SIG-M5 (cell line): Measurements from ENCODE around the gene SPSB4.

Source experiments
- DNase-seq: peaks from one replicate; lab custom pipeline; 2025; lab: John Stamatoyannopoulos, UW

Gene SPSB4

DNA sequence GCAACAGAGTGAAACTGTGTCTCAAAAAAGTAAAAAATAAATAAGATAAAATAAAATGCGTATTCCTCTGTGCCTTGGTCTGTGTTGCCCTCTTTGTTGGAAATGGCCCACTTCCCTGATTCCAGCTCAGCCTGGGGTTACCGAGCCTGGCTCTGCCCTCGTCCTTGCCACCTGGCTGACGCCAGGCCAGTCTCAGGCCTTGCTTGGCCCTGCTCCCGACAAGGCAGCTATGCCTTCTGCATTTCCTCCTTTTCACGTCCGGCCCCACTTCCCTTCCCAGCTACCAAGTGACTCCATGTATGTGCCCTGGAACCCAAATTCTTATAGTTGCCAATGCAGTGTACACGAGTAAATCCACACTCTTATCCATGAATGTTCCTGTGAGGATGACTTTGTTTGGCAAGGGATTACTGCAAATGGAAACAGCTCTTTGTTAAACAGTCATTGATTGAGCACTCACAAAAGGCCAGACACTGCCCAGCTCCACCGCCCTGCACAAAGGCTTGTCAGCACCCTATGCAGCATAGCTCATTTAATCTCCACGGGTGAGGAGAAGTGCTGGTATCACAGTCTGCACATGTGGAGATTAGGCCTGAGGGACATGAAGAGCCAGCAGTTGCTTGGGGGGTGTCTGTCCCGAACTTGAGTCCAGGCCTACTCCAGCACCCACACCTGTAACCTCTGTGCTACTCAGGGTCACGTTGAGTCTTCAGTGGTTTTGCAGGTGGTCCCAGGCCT is 25.1 kb downstream of the SPSB4 start:
- DNase-seq = no peak

DNA sequence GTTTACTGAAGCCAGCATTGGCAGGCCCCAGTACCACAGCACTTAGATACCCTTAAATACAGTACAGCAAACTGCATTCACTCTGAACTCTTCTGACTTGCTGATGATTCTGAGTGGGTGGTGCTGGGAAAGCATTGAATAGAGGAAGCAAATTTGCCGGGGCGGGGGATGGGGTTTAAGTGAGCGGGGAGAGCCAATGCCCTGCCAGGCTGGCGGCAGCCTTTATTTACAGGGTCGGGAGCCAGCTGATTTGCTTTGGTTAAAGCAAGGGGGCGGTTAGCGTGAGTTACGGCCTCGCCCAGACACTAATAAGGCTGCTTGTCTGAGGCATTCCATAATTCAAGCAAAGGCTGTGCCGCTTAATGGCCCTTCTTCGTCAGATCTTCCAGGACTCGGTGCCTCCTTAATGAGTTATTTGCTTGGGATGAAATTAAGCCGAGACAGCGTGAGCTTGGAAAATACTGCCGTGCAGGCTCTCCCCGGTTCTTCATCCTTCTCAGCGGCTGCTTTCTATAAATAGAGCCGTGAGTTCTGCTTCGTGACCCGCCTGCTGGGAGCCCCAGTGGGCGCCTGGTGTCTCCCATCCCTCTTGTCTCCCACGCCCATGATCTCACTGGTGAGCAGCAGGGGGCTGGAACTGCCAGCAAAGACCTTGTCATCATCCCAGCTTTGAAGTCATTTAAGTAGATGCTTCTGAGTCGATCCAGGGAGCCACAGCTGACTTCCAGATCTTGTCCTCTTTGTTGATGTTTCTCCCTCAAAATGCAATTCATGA is 25.8 kb downstream of the SPSB4 start:
- no peak for DNase-seq

DNA sequence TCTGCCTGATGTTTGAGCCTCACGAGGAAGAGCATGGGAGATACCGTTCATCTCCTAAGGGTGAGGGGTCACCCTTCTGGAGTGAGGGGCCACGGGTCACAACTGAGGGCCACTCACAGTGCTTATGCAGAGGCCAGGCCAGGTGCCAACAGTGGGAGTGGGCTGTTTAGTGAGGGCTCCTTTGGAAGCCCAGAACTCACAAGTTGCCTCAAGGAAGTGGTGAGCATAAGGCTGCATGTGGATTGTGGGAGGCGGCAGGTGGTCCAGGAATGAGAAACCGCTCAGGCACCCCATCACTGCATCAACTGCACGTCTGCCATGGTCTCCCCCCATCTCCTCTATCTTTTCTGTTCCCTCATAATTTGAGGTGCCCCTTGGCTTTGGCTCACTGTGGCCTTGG is 26.5 kb downstream of the SPSB4 start:
- DNase-seq = no peak

DNA sequence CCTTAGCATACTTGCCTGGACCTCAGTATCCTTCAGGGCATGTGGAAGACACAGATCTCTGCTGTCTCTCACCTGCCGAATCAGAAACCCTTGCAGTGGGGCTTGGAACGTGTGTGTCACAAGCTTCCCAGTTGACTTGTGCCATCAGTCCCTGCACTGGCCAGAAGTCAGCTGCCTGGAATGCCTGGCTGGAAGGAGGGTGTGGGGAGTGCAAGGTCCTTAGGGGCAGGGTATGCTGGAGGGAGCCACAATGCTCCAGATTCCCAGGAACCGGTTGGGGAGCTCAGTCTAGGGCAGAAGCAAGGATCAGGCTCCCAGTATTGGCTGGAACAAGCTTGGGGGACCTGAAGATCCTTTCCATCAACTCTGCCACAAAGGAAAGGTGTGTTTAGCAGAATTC is 27.1 kb downstream of the SPSB4 start:
- no peak for DNase-seq

DNA sequence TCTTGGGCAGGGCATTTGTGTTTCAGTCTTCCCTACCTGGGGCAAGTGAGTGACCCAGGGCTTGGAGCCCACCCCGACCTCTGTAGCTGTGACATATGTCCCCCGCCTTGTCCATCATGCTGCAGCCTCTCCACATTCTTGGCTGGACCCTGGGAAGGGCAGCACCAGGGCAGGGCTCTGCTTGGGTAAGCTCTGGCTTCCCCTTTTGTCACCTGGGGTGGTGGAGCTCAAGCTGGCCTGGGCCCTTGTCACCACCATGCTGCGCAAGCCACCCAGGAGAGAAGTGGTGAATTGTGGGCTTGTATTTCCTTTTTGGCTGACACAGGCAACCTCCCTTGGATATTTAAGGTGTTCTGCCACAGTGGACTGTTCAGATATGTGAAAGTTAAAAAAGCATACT is 29.3 kb downstream of the SPSB4 start:
- DNase-seq = no peak

DNA sequence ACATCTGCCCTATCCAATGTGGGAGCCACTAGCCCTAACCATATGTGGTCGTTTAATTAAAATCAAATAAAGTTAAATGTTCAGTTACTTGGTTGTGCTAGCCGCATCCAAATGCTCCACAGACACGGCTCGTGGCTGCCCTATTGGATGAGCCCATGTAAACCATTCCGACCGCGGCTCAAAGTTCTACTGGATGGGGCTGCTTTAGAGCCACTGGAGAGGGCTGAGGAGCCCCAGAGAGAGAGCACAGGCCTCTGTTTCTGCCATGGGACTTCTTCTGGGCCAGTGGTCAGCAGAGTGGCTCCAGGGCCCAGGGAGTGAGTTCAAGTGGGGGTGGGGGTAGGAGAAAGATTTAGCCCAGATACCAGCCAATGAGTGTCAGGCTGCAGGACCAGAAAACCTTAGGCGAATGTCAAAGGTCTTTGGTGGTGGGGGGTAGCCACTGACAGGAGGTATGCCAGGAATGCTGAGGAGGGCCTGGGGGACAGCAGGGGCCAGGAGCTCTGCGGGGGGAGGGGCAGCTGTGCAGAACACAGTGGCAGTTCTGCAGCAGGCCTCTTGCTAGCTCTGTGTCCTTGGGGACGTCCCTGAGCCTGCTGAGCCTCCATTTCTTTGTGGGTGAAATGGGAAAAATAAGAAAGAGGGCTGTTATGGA is 30.1 kb downstream of the SPSB4 start:
- DNase-seq = no peak

DNA sequence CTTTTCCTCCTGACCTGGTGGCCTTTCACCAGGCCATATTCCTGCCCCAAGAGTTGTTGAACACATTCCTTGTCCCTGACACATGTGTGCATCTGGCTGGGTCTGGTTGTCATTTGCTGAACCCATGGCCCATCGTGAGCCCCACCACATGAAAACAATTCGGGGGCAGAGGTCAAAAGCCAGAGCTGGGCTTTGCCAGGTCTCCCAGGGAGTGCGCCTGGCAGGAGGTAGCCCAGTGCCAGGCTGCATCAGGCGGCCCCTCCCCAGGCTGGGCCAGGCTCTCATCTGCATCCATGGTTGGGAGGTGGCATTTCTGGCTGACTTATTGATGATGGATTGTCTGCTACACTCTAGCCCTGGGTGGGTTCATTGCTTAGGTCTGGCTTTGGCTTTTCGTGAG is 30.9 kb downstream of the SPSB4 start:
- DNase-seq = no peak

DNA sequence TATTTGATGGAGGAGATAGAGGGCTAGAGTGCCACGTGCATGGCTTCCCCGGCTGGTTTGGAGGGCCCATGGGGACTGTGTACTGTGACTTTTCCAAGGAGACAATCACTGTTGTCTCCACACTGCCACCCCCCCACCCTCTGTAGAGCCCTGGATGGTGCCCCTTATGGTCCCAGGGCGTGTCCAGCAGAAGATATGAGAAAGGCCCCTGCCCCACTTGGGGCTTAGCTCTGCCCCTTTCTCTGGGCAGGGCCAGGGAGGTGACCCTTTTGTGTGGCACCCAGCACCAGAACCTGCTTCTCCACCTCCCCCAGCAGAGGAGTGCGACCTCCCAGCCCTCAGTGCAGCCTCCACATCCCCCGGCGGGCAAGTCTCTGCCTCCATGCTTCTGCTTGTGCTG is 32.1 kb downstream of the SPSB4 start:
- DNase-seq = no peak

DNA sequence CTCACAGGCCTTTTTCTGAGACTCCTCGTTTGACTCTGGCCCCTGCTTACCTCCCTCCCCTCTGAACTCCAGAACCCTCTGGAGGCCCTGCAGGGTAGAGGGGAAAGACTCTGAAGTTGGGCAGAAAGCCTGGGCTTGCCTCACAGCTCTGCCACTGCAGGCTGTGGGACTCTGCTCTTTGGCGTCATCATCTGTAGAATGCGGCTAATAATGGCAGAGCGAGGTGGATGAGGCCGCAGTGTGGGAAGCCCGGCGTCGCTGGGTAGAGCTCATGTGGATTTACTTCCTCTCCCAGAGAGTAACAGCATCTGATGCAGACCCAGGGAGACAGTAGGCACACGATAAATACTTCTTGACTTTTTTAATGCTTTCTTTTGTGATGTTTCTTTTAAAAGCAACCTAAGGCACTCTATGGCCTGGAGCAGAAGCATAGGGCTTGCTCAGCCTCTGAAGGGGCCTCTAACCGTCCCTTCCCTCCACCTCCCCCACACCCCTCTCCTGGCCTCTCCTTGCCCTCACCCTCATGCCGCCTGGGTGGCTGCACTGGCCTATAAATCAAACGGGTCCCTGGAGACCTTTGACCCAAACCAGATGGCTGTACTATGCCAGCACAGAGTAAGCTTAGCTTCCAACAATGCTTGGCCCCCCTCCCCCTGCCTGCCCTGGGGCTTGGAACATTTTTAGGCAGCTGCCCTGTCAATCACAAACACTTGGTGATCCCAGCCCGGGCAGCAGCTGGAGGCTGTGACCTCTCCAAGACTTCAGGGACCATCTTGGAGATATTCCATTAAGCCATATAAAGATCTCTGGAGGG is 32.9 kb downstream of the SPSB4 start:
- no peak for DNase-seq

DNA sequence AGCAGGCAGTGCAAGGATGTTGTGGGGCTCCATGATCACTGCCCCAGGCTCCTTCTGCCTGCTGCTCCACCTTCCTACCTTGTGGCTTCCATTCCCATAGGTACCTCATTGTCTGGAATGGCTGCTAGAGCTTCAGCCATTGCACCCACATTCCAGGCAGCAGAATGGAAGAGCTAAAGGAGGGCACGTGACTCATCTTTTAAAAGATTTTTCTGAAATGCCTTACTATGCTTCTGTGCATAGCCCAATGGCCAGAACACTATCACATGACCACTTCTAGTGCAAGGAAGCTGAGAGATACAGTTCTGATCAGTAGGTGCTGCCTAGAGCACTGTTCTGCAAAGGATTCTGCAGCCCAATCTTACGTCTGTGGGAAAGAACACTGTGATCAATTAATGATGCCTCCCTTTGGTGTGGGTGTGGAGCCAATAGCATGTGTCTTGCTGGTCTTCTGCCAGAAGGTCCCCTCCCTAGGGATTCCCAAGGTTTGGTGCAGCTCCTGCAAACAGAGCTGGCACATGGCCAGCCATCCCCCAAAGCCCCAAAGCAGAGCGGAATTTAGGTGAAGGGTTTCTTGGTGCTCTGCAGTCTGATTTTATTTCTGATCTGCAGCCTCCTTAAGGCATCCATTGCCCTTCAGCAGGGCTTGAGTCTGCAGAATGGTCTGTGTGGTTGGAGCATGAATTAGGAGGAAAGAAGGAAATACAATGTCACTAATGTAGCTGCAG is 34.4 kb downstream of the SPSB4 start:
- DNase-seq = no peak

DNA sequence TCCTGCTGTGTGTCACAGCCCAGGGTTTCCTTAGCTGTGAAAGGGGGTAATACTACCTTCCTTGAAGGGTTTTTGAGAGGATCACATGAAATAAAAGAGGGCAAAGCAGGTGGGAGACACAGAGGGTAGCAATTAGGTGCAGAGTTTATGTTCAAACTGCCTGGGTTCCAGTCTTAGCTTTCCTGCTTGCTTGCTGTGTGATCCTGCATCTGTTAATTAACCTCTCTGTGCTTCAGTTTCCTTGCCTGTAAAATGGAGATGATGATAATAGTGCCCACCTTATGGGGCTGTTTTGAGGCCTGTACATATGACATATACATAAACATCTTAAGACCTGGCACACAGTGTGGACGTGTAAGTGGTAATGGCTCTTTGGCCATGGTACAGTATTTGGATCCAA is 35.0 kb downstream of the SPSB4 start:
- DNase-seq = no peak

DNA sequence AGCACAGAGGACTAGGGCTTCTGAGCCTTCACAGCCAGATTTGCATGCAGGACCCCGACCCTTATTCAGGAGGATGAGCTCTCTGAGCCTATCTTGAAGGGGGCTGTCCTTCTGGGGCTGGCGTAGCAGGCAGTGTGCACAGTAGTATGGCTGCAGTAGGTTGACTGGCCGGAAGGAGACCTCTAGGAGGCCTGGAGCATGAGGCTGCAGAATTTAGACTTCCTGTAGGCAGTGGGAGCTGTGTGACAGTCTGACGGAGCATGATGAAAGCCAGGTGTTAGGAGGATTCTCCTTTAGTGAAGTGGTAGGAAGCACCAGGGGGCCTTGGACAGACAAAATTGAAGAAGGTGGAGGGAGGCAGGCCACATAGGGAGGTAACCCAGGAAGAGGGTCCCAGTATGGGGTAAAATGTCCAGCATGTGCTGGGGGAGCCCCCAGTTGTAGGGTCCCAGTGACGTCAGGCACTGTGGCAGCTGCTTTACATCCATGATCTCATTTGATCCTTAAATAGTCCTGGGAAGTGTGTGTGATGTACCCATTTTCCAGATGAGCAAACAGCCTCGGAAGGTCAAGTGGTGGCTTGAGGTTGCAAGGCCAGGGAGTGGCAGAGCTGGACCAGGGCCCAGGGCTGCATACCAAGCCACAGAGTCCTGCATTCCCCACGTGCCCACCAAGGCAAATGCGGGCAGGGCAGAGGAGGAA is 36.1 kb downstream of the SPSB4 start:
- DNase-seq = no peak

DNA sequence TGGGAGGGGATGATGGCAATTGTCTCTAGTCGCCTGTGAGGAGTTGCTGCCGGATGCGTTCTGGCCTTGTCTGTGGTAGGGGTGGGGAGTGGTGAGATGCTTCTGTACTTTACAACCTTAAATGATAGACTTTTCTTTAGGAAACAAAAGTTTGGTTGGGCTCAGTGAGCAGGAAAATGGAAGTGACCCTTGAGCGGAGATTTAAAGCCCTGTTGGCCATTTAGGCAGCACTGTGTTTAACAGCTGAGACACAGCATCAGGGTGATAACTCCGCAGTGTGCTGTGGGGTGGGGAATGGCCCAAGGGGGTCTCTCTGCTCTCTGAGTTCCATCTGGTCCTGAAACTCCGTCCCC is 36.6 kb downstream of the SPSB4 start:
- DNase-seq = no peak

DNA sequence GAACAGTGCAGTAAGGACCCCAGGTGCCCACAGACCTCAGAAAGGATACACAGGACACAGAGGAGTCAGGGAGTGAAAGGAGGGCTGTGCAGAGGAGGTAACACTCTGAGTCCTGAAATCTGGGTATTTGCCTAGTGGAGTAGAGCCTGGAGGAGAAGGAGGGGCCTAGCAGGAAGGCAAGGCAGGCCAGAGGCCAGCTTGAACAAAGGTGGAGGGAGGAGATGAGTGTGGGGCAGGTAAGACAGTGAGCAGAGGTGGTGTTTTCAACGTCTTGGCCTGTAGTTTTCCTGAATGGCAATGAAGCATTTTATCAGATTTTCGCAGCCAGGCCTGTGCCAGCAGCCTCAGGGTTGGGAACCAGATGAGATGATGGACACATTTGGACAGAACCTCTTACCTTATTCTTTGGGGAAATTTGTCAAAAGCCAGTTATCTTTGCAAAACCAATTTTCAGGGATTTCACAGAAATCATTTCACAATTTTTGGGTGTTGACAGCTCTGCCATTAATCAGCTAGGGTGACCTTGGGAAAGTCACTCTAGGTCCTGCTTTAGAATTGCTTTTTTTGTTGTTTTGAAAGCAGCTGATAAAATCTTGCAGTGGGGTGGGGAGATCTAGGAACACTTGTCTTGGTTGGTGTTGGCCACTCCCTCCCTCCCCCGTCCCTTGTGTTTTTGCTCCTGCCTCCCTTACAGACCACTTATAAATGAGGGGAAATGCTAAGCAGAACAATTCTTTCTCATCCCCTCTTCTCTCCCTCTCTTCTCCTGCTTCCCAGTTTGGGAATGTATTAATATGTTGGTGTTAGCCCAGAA is 38.4 kb downstream of the SPSB4 start:
- no peak for DNase-seq

DNA sequence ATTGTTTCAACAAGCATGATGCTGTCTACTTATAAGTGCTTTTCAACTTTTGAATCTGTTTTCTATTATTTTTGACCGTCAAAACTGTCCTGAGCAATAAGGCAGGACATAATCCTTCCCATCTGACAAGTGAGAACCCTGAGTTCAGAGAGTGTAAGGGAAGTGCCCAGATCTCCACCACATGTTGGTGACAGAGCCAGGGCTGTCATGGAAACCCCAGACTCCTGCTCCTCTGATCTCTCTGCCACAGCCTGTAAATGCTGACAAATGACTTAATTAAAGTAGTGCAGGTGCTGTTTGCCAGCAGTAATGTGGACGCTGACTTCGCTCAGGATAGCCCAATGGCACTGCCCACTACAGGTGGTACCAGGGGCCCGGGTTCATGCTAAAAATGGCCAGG is 40.3 kb downstream of the SPSB4 start:
- no peak for DNase-seq

DNA sequence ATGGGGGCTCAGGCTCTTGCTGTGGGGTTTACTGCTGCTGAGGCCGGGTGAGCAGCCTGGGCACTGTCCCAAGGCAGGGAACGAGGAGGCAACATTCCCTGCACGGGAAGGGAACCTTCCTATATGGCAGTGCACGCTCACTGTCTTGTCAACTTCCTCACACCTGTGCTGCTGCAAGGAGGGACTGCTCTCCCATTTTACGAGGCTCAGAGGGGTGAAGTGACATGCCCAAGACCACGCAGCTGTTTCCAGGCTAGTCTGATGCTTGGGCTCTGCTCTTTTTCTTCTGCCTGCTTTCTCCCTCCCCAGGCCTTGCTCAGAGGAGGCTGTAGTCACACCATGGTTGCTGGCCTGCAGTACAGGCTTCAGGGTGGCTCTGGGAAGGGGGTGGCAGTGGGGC is 41.5 kb downstream of the SPSB4 start:
- DNase-seq = no peak

DNA sequence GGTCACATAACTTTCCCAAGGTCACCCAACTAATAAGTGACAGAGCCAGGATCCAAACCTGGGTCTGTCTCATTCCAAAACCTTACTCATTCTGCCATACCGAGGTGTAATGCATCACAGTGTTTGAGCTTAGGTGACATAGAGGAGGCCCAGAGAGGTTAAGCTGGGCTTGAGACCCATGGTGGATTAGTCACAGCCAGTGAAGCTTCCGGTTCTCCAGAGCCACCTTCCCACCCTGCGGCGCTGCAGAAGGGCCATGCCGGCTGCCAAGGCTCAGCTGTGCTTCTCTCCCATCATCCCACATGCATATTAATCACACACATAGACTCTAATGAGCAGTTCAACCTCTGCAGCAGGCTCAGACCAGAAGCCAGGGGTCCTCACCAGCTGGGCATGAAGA is 42.2 kb downstream of the SPSB4 start:
- DNase-seq = no peak

DNA sequence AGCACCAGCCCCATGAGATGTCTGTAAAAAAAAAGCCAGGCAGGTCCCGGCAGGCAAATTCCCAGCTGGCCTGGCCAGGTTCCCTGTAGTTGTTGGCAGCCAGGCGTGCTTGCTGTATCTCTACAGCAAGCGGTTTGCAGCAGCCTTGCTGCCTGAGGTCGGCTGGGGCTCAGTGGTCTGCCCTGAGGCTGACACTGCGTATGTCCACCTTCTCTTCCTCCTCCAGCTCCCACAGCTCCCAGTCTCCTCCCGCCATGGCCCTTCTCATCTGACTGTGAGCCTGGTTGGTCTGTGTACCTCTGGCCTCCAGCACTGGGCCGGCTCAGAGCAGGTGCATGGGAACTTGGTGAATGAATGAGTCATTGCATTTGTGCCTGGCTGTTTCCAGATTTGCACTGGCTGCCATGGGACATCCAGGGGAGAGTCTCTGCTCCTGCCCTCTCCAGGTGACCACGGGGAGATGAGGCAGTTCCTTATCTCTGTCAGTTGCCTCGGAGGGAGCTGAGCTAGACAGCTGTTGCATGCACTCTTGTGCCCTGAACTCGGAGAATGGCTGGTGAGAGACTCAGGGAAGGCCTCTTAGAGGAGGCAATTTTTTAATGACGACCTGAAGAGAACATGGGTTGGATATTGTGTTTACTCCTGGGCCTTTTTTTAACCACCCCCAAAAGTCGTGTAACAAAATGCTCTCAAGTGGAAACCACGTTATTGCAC is 43.0 kb downstream of the SPSB4 start:
- no peak for DNase-seq

DNA sequence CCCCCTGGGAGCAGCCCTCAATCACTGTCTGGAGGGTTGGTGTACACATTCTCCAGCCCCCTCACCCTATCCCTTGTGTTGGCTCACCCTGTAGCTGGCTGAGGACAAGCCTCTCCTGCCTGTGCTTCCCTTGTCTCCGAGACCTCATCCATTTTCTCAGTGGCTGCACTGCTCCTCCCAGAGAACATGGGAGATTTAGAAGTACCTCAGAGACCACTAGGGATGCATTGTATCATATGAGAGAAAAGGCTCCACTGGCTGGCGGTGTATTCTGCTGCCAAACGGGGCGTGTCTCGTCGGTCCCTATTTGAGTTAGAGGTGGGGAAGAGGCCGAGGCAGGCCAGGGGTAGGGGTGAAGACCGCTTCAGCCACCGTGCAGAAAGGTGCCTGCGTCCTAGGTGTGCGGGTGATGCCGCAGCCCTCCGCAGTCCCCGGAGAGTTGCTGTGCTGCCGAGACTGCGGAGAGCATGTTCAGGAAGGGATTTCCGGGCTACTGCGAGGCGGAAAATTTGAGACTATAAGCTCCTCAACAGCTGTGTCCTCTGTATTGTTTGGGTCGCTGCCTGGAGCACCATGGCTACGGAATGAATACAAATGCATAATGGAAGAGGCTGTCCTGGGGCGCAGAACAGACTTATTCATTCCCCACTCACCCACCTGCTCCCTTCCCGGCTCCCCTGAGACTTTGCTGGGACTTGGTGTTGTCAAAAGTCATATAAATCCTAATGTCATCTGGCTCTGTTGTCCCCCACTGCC is 43.8 kb downstream of the SPSB4 start:
- no peak for DNase-seq
